ENCODE data around the gene TELO2. TPM values are rescaled to one million over a fixed set of nuclear protein-coding genes. Genes with fewer than 3 reads are reported as not detected.
A peak's percentile ranks its signal among the peaks of the same experiment; 100 is the strongest.
"Not testable (repeated sequence)": the region's sequence is repeated elsewhere in the genome, so short reads cannot be mapped to it uniquely, and the experiment has no call there.

TELO2 gene
- total and polyA plus RNA-seq, 10 donors = 28.5 to 110 (median 57.8) TPM

- no peak for DNase-seq
- Histone ChIP-seq H3K36me3 (peaks cover 0 to 43% (median 15%) of the 10 kb centered on the region in 6 donors), H3K27me3 (replicated peaks in 1 of 7) (no peaks in the 10 kb centered on the region), H3K4me3 (no peak overlapping the region), H3K4me1 (peaks cover 17 to 65% (median 32%) of the 10 kb centered on the region in 6 donors), H3K9me3 (no peaks in the 10 kb centered on the region), H3K27ac (no peak overlapping the region)
- 77 to 92% (median 83%) methylated on average over 13 to 14 of the region's 14 CpGs for WGBS, 5 donors
- TF ChIP-seq CTCF (IDR thresholded peaks at IDR 0.05 in 8 of 11, conservative IDR thresholded peaks at IDR 0.05 in 3 of 11) (no peak), POLR2AphosphoS5 (IDR thresholded peaks at IDR 0.05) (no peak), POLR2A (IDR thresholded peaks at IDR 0.05) (no peak)
- intact Hi-C loops (cut with DNase I; ENCODE audit: low total_unique reads) = no loop called here
Measured at GRCh38 chr16:1466968-1467521, 26.1 kb upstream of the TELO2 start.

DNA sequence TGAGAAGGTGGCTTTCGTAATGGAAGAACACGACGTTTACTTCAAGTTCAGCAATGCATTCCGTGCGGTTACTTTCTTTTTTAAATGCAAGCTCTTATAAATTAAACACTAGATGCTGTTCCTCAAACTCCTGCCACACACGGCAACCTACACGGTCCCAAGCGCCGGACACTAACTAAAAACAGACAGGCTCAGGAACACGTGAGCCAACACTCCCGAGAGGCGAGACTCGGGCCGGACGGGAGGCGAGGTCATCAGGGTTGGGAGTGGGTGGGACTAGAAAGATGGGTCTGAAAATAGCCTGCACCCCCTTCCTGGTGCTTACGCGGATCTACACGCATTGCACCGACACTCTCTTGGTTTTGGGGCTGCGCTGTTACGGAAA lies 24.7 kb upstream of the TELO2 start:
- 82 to 92% (median 83%) methylated on average over 22 of the region's 22 CpGs for WGBS, 5 donors
- H3K4me3 ChIP-seq = no peak overlapping the region
- DNase-seq = no peak

GRCh38 chr16:1469141-1469540 lies 24.0 kb upstream of the TELO2 start:
- H3K9me3 ChIP-seq; intact Hi-C loops (cut with DNase I; ENCODE audit: low total_unique reads); H3K27me3 ChIP-seq (replicated peaks in 1 of 7); DNase-seq: not testable (repeated sequence)
- Histone ChIP-seq H3K4me3 (peak overlapping the region in 1 of 8 donors; percentile 62), H3K27ac (peak overlapping the region in 6 of 8 donors; percentile 71 to 88 (median 81)), H3K4me1 (peaks cover 24 to 85% (median 53%) of the 10 kb centered on the region in 6 donors), H3K36me3 (peaks cover 0 to 23% (median 7%) of the 10 kb centered on the region in 6 donors)
- 66 to 88% (median 73%) methylated on average over 5 of the region's 5 CpGs for WGBS, 5 donors

More for the DNA sequence above, 24.7 kb upstream of the TELO2 start:
- TF ChIP-seq CTCF (IDR thresholded peaks at IDR 0.05 in 8 of 11, conservative IDR thresholded peaks at IDR 0.05 in 3 of 11) (no peak), POLR2A (IDR thresholded peaks at IDR 0.05) (no peak), POLR2AphosphoS5 (IDR thresholded peaks at IDR 0.05) (no peak)
- Histone ChIP-seq H3K9me3 (no peaks in the 10 kb centered on the region), H3K36me3 (peaks cover 0 to 30% (median 11%) of the 10 kb centered on the region in 6 donors), H3K27ac (no peak overlapping the region), H3K27me3 (replicated peaks in 1 of 7) (no peaks in the 10 kb centered on the region), H3K4me1 (peaks cover 24 to 78% (median 46%) of the 10 kb centered on the region in 6 donors)
- intact Hi-C loops (cut with DNase I; ENCODE audit: low total_unique reads) = no loop called here

DNA sequence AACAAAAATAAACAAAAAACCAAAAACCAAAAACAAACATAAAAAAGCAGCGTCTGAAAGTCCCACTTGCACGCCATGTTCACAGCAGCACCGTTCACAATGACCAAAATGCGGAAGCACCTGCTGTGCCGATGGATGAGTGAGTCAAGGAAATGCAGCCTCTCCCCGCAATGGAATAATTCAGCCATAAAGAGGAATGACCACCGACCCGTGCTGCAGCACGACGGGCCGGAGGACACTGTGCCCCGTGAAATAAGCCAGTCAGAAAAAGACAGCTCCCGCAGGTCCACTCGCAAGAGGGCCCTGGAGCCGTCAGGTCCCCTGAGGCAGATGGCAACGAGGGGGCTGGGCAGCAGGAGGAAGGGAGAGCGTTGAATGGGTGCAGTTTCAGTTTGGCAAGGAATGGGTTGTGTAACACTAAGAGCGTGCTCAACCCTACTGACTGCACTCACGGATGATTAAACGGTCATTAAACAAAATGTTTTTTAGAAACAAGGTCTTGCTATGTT lies 23.4 kb upstream of the TELO2 start:
- peaks cover 24 to 90% (median 56%) of the 10 kb centered on the region in 6 donors for H3K4me1 ChIP-seq

More for the DNA sequence above, 23.4 kb upstream of the TELO2 start:
- Histone ChIP-seq H3K27me3 (replicated peaks in 1 of 7) (no peaks in the 10 kb centered on the region), H3K4me3 (peak overlapping the region in 6 of 8 donors; percentile 6 to 62 (median 22)), H3K36me3 (peaks cover 0 to 17% (median 1%) of the 10 kb centered on the region in 6 donors), H3K9me3 (no peaks in the 10 kb centered on the region), H3K27ac (peak overlapping the region; percentile 27 to 88 (median 78))
- WGBS, 5 donors = 43 to 77% (median 58%) methylated on average over 20 of the region's 20 CpGs
- intact Hi-C loops (cut with DNase I; ENCODE audit: low total_unique reads) = no loop called here
- TF ChIP-seq CTCF (IDR thresholded peaks at IDR 0.05 in 8 of 11, conservative IDR thresholded peaks at IDR 0.05 in 3 of 11) = no peak
- no peak for TF ChIP-seq POLR2A (IDR thresholded peaks at IDR 0.05)
- peak in 2 of 3 donors; percentile 44 to 70 for TF ChIP-seq POLR2AphosphoS5 (IDR thresholded peaks at IDR 0.05)
- no peak for DNase-seq
